IgD-negative memory B cell (primary cell): Measurements from ENCODE around the gene TNRC18. TPM values are rescaled to one million over a fixed set of nuclear protein-coding genes. Genes with fewer than 3 reads are reported as not detected.
"Not testable (repeated sequence)": the region's sequence is repeated elsewhere in the genome, so short reads cannot be mapped to it uniquely, and the experiment has no call there.

Source experiments
- H3K27ac Mint-ChIP-seq, 3 donors: one replicate each; pipeline ENCODE4 v1.8.0; 2020 to 2022; ENCODE audit warnings: mild to moderate bottlenecking in 3 of 3, mixed read lengths in 3 of 3, moderate library complexity in 1 of 3
- H3K27me3 Mint-ChIP-seq: one replicate; pipeline ENCODE4 v1.8.0; 2021; ENCODE audit warnings: mixed read lengths
- H3K36me3 Mint-ChIP-seq: one replicate; pipeline ENCODE4 v1.8.0; 2020; ENCODE audit warnings: mild to moderate bottlenecking, mixed read lengths
- H3K4me1 Mint-ChIP-seq, 3 donors: one replicate each; pipeline ENCODE4 v1.8.0; 2020 to 2022; ENCODE audit warnings: mixed read lengths in 3 of 3, mild to moderate bottlenecking in 1 of 3
- H3K4me3 Mint-ChIP-seq, 4 donors: one replicate each; pipeline ENCODE4 v1.8.0; 2020 to 2022; ENCODE audit warnings: mild to moderate bottlenecking in 4 of 4, mixed read lengths in 4 of 4, moderate library complexity in 3 of 4
- H3K9me3 Mint-ChIP-seq, 3 donors: one replicate each; pipeline ENCODE4 v1.8.0; 2020 to 2021; ENCODE audit warnings: mixed read lengths in 3 of 3, mild to moderate bottlenecking in 1 of 3
- polyA plus RNA-seq: library from polyadenylated mRNA; unstranded; fragments of 300-500 nt; fragmentation: Illumina TruSeq; gene quantifications from one replicate; pipeline ENCODE4 v1.2.3, GENCODE V29; 2021

Gene TNRC18
- polyA plus RNA-seq, 1 donor from 2014 or later: 1.3 TPM

- Mint-ChIP-seq H3K9me3 (peaks cover 0 to 5% (median 4%) of the 10 kb centered on the region in 3 donors), H3K36me3 (no peaks in the 10 kb centered on the region), H3K4me1 (peaks cover 0 to 9% (median 7%) of the 10 kb centered on the region in 3 donors), H3K4me3 (peak overlapping the region in 2 of 4 donors; percentile 57 to 63), H3K27me3 (peaks cover 21% of the 10 kb centered on the region), H3K27ac (peak overlapping the region in 1 of 3 donors; percentile 94)
These were observed 128.3 kb downstream of the TNRC18 start for GRCh38 chr7:5295039-5296014.

DNA sequence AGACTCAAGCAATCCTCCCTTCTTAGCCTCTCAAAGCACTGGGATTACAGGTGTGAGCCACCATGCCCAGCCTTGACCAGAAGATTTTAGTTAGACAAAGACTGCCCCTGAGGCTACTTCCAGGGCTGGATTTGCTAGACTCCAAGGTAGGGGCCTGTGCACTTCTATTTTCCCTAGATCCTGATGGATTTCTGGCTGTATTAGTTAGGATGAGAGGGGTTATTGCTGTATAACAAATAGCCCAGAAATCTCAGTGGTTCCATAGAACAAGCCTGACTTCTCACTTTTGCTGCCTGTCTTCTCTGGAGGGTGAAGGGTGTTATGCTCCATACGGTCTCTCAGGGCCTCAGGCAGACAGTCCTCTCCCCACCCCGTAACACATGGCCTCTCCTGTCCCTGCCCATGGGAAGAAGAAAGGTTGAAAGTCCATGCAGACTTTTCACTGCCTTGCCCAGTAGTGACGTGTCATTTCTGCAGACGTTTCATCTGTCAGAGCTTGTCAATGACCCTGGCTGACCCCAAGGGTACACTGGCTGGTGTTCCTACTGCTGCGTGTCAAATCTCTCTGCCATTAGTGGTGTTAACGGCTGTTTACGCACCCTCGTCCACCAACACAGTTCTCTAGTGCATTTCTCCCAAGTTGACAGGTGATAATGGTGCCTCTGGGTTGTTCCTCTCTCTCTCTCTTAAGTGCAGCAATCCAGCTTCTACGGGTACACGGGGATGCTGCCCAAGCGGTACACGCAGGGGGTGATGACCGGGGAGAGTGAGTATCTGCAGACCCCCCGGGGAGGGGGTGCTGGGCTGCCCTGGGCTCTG, 129.3 kb downstream of the TNRC18 start:
- peaks cover 20% of the 10 kb centered on the region for H3K27me3 Mint-ChIP-seq
- H3K4me1 Mint-ChIP-seq: peaks cover 0 to 9% (median 7%) of the 10 kb centered on the region in 3 donors
- H3K9me3 Mint-ChIP-seq: peaks cover 0 to 5% (median 4%) of the 10 kb centered on the region in 3 donors
- H3K36me3 Mint-ChIP-seq: no peaks in the 10 kb centered on the region
- H3K4me3 Mint-ChIP-seq: no peak overlapping the region
- H3K27ac Mint-ChIP-seq: no peak overlapping the region

DNA sequence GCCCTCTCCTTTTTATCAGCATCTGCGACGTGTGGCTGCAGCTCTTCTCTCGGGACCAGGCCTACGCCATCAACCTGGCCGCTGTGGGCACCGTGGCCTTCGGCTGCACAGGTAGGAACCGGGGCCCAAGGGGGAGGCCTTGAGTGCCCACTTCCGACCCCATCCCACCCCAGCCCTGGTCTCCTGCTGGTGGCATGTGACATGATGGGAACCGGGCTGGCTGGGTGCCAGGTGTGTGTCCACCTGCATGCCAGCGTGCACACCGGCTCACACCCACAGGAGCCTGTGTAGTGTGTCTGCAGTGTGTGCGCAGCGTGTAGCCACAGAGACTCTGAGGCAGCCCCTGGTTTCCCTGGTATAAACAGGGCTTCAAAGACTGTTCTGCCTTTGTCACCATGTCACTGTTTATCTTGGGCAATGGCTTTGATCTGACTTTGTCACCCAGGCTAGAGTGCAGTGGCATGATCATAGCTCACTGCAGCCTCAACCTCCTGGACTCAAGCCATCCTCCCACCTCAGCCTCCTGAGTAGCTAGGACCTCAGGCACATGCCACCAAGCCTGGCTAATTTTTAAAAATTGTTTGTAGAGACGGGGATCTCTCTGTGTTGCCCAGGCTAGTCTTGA, 131.8 kb downstream of the TNRC18 start:
- not testable (repeated sequence) for H3K27me3 Mint-ChIP-seq, H3K27ac Mint-ChIP-seq, H3K4me3 Mint-ChIP-seq, H3K9me3 Mint-ChIP-seq, H3K4me1 Mint-ChIP-seq, H3K36me3 Mint-ChIP-seq

GRCh38 chr7:5291301-5291700, 132.3 kb downstream of the TNRC18 start:
- Mint-ChIP-seq H3K36me3 (peaks cover 1% of the 10 kb centered on the region), H3K4me3 (no peak overlapping the region), H3K9me3 (peaks cover 0 to 4% (median 0%) of the 10 kb centered on the region in 3 donors), H3K27me3 (peaks cover 11% of the 10 kb centered on the region), H3K27ac (no peak overlapping the region), H3K4me1 (peaks cover 0 to 4% (median 0%) of the 10 kb centered on the region in 3 donors)

GRCh38 chr7:5289355-5289754, 134.3 kb downstream of the TNRC18 start:
- Mint-ChIP-seq H3K9me3 (peaks cover 0 to under 1% (median 0%) of the 10 kb centered on the region in 3 donors), H3K4me3 (no peak overlapping the region)

GRCh38 chr7:5288560-5288959, 135.1 kb downstream of the TNRC18 start:
- H3K4me1 Mint-ChIP-seq, H3K27me3 Mint-ChIP-seq, H3K36me3 Mint-ChIP-seq, H3K9me3 Mint-ChIP-seq, H3K4me3 Mint-ChIP-seq, H3K27ac Mint-ChIP-seq: not testable (repeated sequence)

More at GRCh38 chr7:5289355-5289754, 134.3 kb downstream of the TNRC18 start:
- H3K36me3 Mint-ChIP-seq: peaks cover 1% of the 10 kb centered on the region
- peaks cover 6% of the 10 kb centered on the region for H3K27me3 Mint-ChIP-seq
- no peak overlapping the region for H3K27ac Mint-ChIP-seq
- H3K4me1 Mint-ChIP-seq: no peaks in the 10 kb centered on the region

GRCh38 chr7:5287802-5288201, 135.8 kb downstream of the TNRC18 start:
- Mint-ChIP-seq H3K4me1 (no peaks in the 10 kb centered on the region), H3K27me3 (peaks cover 9% of the 10 kb centered on the region), H3K4me3 (no peak overlapping the region), H3K9me3 (no peaks in the 10 kb centered on the region), H3K36me3 (peaks cover 1% of the 10 kb centered on the region), H3K27ac (no peak overlapping the region)

DNA sequence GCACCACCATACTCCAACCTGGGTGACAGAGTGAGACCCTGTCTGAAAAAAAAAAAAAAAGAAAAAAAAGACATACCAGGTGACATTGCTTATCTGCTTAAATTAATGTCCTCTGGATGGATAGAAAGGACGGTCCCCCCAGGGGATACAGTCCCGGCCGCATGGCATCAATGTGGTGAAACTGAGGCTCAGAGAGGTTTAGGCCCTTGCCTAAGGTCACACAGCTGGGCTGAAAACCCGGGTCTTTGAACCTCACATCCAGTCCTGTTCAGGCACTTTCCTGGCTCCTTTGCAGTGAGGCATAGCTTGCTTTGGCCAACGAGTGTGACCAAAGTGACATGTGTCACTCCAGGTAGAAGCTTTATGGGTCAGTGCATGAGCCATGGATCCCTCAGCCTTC, 136.3 kb downstream of the TNRC18 start:
- not testable (repeated sequence) for H3K9me3 Mint-ChIP-seq, H3K4me1 Mint-ChIP-seq, H3K27ac Mint-ChIP-seq, H3K27me3 Mint-ChIP-seq, H3K4me3 Mint-ChIP-seq, H3K36me3 Mint-ChIP-seq

DNA sequence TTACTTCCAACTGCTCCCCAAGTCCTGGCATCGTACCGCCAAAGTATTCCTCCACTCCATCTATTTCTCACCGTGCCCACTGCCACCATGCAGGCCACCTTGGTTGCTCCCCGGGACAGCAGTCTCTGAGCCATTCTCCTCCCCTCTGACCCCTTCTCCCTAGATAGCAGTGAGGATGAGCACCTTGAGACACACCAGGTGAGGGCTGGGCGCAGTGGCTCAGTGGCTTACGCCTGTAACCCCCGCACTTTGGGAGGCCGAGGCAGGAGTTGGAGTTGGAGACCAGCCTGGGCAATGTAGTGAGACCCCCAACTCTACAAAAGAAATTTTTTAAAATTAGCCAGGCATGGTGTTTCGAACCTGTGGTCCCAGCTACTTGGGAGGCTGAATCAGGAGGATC, 136.7 kb downstream of the TNRC18 start:
- no peaks in the 10 kb centered on the region for H3K4me1 Mint-ChIP-seq
- no peak overlapping the region for H3K4me3 Mint-ChIP-seq
- H3K27me3 Mint-ChIP-seq: peaks cover 9% of the 10 kb centered on the region

GRCh38 chr7:5284304-5285281, 139.0 kb downstream of the TNRC18 start:
- Mint-ChIP-seq H3K36me3 (peaks cover 1% of the 10 kb centered on the region), H3K27ac (no peak overlapping the region), H3K27me3 (peaks cover 9% of the 10 kb centered on the region), H3K4me3 (peak overlapping the region in 2 of 4 donors; percentile 25 to 60), H3K4me1 (no peaks in the 10 kb centered on the region), H3K9me3 (no peaks in the 10 kb centered on the region)

More for the DNA sequence above, 136.7 kb downstream of the TNRC18 start:
- peaks cover 1% of the 10 kb centered on the region for H3K36me3 Mint-ChIP-seq
- H3K9me3 Mint-ChIP-seq: no peaks in the 10 kb centered on the region
- H3K27ac Mint-ChIP-seq: no peak overlapping the region

GRCh38 chr7:5283421-5284303, 140.0 kb downstream of the TNRC18 start:
- H3K27me3 Mint-ChIP-seq: peaks cover 9% of the 10 kb centered on the region
- H3K27ac Mint-ChIP-seq: no peak overlapping the region
- H3K4me1 Mint-ChIP-seq: peaks cover 0 to 3% (median 0%) of the 10 kb centered on the region in 3 donors
- peak overlapping the region in 2 of 4 donors; percentile 46 to 60 for H3K4me3 Mint-ChIP-seq
- no peaks in the 10 kb centered on the region for H3K9me3 Mint-ChIP-seq
- peaks cover 1% of the 10 kb centered on the region for H3K36me3 Mint-ChIP-seq

DNA sequence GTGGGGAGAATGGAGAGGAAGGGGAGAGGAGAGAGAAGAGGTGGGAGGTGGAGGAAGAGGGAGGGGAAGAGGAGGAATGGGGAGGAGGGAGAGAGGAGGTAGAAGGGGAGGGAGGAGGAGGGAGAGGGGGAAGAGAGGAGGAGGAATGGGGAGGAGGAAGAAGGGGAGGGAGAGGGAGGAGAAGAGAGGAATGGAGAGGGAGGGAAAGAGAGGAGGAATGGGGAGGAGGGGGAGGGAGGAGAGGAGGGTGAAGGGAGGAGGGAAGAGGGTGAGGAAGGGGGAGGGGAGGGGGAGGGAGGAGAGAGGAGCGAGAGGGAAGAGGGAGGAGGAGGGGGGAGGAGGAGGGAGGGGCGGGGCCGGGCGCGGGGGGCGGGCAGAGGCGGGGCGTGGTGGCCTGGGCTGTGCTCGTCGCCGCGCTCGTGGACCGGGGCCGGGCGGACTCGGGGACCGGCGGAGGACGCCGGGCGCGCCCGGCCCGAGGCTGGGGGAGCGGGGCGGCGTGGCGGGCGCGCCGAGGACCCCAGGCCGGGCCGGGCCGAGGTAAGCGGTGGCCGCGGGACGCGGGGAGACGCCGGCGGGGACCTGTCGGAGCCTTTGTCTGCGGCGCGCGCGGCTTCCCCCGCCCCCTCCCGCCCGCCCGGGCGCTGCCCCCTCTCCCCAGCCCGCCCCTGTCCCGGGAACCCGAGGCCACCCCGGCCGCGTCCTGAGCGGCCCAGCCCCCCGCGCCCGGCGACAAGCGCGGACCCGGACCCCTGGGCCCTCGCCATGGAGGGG, 140.9 kb downstream of the TNRC18 start, which contains the start of gene SLC29A4:
TSS of gene SLC29A4 (plus strand) at position 401 of the 774 bp plus-strand sequence. CDS start 4,874 bp downstream, outside the sequence.
- Mint-ChIP-seq H3K4me3 (peak within 1 kb of the TSS in 1 of 4 donors; percentile 46), H3K9me3 (no peaks in the 10 kb centered on the region), H3K4me1 (peaks cover 0 to 3% (median 0%) of the 10 kb centered on the region in 3 donors), H3K27me3 (peaks cover 9% of the 10 kb centered on the region), H3K36me3 (peaks cover 1% of the 10 kb centered on the region), H3K27ac (no peak within 1 kb of the TSS)
